Measurements from ENCODE around the gene CAST.
"Not testable (repeated sequence)": the region's sequence is repeated elsewhere in the genome, so short reads cannot be mapped to it uniquely, and the experiment has no call there.

Gene CAST

GRCh38 chr5:96661855-96662724, at the start of gene CAST:
CAST (plus strand) TSS chr5:96662376; CDS start chr5:96662423, 47 bp downstream.
- no peaks in the 10 kb centered on the region for H3K9me3 ChIP-seq (ENCODE audit: low read length)
- H3K4me3 ChIP-seq (ENCODE audit: low read depth in 1 of 2, low read length in 2 of 2), result peak within 1 kb of the TSS; percentile 63 to 92
- H3K36me3 ChIP-seq (ENCODE audit: insufficient read depth, low read length), result no peaks in the 10 kb centered on the region
- H3K4me1 ChIP-seq (ENCODE audit: insufficient read depth, low read length), result peaks cover 35% of the 10 kb centered on the region
- peak within 1 kb of the TSS; percentile 82 for H3K27ac ChIP-seq (ENCODE audit: low read depth, low read length)
- H3K27me3 ChIP-seq (ENCODE audit: control insufficient read depth in 1 of 2, insufficient read depth in 2 of 2, low read length in 2 of 2), result no peaks in the 10 kb centered on the region
- H3K9ac ChIP-seq (ENCODE audit: low read length), result peak within 1 kb of the TSS; percentile 79

DNA sequence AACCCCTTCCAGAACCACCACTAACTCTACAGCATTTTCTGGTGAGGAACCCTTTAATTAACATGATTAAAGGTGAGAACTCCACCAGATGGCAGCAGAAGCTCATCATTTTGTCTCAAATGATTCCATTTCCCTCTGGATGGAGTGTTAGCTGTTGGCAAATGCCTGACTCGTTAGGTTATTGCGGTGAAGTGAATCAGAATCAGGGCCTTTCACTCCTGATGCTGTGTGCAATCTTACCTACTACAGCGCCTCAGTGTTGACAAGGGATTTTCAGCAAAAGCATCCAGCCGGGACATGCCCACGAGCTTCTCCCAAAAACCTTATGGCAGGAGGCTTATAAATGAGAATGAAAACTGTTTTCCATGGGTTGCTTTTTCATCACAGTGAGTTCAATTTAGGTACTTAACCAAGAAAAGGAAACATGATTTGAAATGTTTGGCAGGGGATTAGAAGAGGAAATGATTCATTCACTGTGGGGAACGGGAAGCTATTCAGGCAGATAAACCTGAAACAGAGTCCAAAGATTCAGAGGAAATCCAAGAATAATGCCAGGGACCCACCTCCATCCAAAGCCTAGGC, 48.0 kb upstream of the CAST start:
- Histone ChIP-seq H3K4me3 (ENCODE audit: low read depth in 1 of 2, low read length in 2 of 2) (no peak overlapping the region), H3K27ac (ENCODE audit: low read depth, low read length) (no peak overlapping the region), H3K9ac (ENCODE audit: low read length) (no peak overlapping the region), H3K36me3 (ENCODE audit: insufficient read depth, low read length) (no peaks in the 10 kb centered on the region), H3K4me1 (ENCODE audit: insufficient read depth, low read length) (peaks cover 6% of the 10 kb centered on the region), H3K9me3 (ENCODE audit: low read length) (no peaks in the 10 kb centered on the region), H3K27me3 (ENCODE audit: control insufficient read depth in 1 of 2, insufficient read depth in 2 of 2, low read length in 2 of 2) (no peaks in the 10 kb centered on the region)

DNA sequence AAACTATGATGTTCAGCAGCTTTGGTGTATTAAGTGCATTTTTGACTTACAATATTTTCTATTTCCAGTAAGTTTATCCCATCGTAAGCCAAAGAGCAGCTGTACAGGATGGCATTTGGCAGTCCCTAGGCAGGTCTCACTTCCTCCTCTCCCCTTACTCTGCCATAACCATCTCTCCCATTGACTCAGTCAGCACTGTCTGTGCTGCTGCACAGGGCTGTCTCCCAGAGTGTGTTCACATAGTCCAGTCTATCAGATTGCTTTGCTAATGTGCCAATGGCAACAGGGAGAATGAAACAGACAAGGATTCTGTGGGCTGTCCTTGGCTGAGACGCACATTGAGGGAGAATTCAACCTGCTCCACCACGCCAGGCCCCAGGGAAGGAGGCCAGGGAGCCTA, 47.0 kb upstream of the CAST start:
- Histone ChIP-seq H3K27ac (ENCODE audit: low read depth, low read length) (no peak overlapping the region), H3K9ac (ENCODE audit: low read length) (no peak overlapping the region), H3K4me1 (ENCODE audit: insufficient read depth, low read length) (peaks cover 6% of the 10 kb centered on the region)

DNA sequence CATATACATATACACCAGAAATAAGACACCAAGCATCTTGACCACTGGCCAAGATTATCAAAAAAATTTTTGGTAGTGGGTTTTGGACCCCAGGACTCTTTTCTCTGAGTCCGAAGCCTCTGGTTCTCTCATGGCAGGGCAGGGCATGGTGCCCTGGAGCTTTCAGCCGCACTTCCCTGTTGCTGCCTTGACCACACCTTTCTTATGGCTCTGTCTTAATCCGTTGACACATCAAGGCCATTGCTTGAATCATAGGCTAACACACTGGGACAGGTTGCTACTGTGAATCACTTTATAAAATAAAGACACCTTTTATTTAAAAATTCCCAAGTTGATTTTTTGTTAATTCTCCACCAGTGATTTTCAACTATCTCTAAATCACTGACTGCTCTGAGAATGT, 45.4 kb upstream of the CAST start:
- H3K27me3 ChIP-seq (ENCODE audit: control insufficient read depth in 1 of 2, insufficient read depth in 2 of 2, low read length in 2 of 2), result no peaks in the 10 kb centered on the region
- H3K27ac ChIP-seq (ENCODE audit: low read depth, low read length), result no peak overlapping the region
- no peaks in the 10 kb centered on the region for H3K9me3 ChIP-seq (ENCODE audit: low read length)
- H3K4me1 ChIP-seq (ENCODE audit: insufficient read depth, low read length), result peaks cover 6% of the 10 kb centered on the region
- H3K36me3 ChIP-seq (ENCODE audit: insufficient read depth, low read length), result no peaks in the 10 kb centered on the region
- H3K4me3 ChIP-seq (ENCODE audit: low read depth in 1 of 2, low read length in 2 of 2), result no peak overlapping the region
- no peak overlapping the region for H3K9ac ChIP-seq (ENCODE audit: low read length)

More for the DNA sequence above, 47.0 kb upstream of the CAST start:
- Histone ChIP-seq H3K9me3 (ENCODE audit: low read length) (no peaks in the 10 kb centered on the region), H3K4me3 (ENCODE audit: low read depth in 1 of 2, low read length in 2 of 2) (no peak overlapping the region), H3K27me3 (ENCODE audit: control insufficient read depth in 1 of 2, insufficient read depth in 2 of 2, low read length in 2 of 2) (no peaks in the 10 kb centered on the region), H3K36me3 (ENCODE audit: insufficient read depth, low read length) (no peaks in the 10 kb centered on the region)

DNA sequence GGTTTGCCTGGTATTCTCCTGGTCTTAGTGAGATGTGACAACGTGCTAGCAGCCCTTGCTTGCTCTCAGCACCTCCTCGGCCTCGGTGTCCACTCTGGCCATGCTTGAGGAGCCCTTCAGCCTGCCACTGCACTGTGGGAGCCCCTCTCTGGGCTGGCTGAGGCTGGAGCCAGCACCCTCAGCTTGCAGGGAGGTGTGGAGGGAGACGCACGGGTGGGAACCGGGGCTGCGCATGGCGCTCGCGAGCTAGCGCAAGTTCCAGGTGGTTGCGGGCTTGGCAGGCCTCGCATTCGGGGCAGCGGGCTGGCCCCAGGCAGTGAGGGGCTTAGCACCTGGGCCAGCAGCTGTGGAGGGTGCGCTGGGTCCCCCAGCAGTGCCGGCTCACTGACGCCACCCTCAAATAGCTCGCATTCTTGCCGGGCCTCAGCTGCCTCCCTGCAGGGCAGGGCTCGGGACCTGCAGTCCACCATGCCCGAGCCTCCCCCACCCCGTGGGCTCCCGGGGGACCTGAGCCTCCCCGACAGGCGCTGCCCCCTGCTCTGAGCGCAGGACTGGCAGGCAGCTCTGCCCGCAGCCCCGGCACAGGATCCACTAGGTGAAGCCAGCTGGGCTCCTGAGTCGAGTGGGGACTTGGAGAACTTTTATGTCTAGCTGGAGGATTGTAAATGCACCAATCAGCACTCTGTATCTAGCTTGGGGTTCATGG, 43.7 kb upstream of the CAST start:
- not testable (repeated sequence) for H3K9ac ChIP-seq (ENCODE audit: low read length)

DNA sequence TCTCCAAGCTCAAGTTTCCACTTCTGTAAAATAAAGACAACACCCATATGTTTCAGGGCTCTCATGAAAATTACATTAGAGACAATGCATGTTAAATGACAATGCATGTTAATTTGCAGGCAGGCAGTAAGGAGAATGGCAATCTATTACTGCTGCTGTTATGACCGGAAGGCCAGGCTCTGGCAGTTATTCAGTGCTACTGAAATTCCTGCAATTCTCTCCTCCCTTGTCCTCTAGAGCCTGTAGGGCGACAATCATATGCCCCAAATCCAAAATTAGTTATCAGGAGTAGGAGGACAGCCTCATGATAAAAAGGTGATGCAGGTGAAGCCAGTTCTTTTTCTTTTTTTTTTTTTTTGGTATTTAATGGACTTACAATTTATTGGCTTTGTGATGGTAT, 42.2 kb upstream of the CAST start:
- H3K27ac ChIP-seq (ENCODE audit: low read depth, low read length), result no peak overlapping the region
- H3K9ac ChIP-seq (ENCODE audit: low read length), result no peak overlapping the region
- H3K27me3 ChIP-seq (ENCODE audit: control insufficient read depth in 1 of 2, insufficient read depth in 2 of 2, low read length in 2 of 2), result no peaks in the 10 kb centered on the region
- H3K4me1 ChIP-seq (ENCODE audit: insufficient read depth, low read length), result no peaks in the 10 kb centered on the region
- no peak overlapping the region for H3K4me3 ChIP-seq (ENCODE audit: low read depth in 1 of 2, low read length in 2 of 2)
- no peaks in the 10 kb centered on the region for H3K36me3 ChIP-seq (ENCODE audit: insufficient read depth, low read length)
- H3K9me3 ChIP-seq (ENCODE audit: low read length), result no peaks in the 10 kb centered on the region

More for the DNA sequence above, 43.7 kb upstream of the CAST start:
- not testable (repeated sequence) for H3K4me1 ChIP-seq (ENCODE audit: insufficient read depth, low read length); H3K36me3 ChIP-seq (ENCODE audit: insufficient read depth, low read length); H3K4me3 ChIP-seq (ENCODE audit: low read depth in 1 of 2, low read length in 2 of 2); H3K9me3 ChIP-seq (ENCODE audit: low read length); H3K27ac ChIP-seq (ENCODE audit: low read depth, low read length); H3K27me3 ChIP-seq (ENCODE audit: control insufficient read depth in 1 of 2, insufficient read depth in 2 of 2, low read length in 2 of 2)

DNA sequence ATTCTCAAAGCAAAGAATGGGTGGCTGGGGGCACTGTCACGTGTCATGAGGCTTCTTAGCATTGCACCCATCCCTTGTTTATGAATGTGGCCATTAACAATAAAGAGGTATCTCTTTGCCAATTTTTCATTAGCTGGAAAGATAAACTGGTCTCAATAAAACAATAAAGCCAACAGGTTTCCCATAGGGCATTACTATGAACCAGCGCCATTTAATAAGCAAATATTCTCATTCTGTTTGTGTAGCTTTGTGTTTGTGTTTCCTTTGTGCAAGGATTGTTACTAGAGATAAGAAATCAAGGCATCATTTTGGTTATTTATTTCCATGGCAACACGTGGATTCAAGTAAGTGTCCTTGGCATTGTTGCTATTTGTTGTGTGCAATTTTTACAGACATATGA, 37.6 kb upstream of the CAST start:
- Histone ChIP-seq H3K4me3 (ENCODE audit: low read depth in 1 of 2, low read length in 2 of 2) (no peak overlapping the region), H3K9ac (ENCODE audit: low read length) (no peak overlapping the region), H3K27me3 (ENCODE audit: control insufficient read depth in 1 of 2, insufficient read depth in 2 of 2, low read length in 2 of 2) (no peaks in the 10 kb centered on the region), H3K9me3 (ENCODE audit: low read length) (no peaks in the 10 kb centered on the region), H3K27ac (ENCODE audit: low read depth, low read length) (no peak overlapping the region), H3K4me1 (ENCODE audit: insufficient read depth, low read length) (no peaks in the 10 kb centered on the region), H3K36me3 (ENCODE audit: insufficient read depth, low read length) (no peaks in the 10 kb centered on the region)

DNA sequence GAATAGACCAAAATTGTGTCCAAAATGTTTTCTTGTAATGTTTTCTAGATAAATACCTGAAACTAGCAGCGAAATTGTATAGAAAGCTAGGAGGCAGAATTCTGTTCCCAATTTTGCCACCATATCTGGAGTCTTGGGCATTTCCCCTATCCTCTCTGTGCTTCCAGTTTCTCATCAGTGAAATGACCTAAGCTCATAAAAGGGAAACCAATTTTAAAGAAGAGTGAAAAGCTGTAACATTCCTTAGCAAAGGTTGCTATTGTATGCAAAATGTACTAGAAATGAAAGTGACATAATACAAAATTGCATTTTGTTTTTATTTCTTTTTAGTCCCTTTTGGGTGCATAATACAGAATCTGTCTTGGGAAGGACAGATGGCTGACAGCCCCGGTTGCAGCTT, 36.8 kb upstream of the CAST start:
- no peaks in the 10 kb centered on the region for H3K36me3 ChIP-seq (ENCODE audit: insufficient read depth, low read length)
- H3K9ac ChIP-seq (ENCODE audit: low read length), result no peak overlapping the region
- no peaks in the 10 kb centered on the region for H3K27me3 ChIP-seq (ENCODE audit: control insufficient read depth in 1 of 2, insufficient read depth in 2 of 2, low read length in 2 of 2)
- no peaks in the 10 kb centered on the region for H3K9me3 ChIP-seq (ENCODE audit: low read length)
- H3K4me1 ChIP-seq (ENCODE audit: insufficient read depth, low read length), result no peaks in the 10 kb centered on the region
- H3K27ac ChIP-seq (ENCODE audit: low read depth, low read length), result no peak overlapping the region
- no peak overlapping the region for H3K4me3 ChIP-seq (ENCODE audit: low read depth in 1 of 2, low read length in 2 of 2)

DNA sequence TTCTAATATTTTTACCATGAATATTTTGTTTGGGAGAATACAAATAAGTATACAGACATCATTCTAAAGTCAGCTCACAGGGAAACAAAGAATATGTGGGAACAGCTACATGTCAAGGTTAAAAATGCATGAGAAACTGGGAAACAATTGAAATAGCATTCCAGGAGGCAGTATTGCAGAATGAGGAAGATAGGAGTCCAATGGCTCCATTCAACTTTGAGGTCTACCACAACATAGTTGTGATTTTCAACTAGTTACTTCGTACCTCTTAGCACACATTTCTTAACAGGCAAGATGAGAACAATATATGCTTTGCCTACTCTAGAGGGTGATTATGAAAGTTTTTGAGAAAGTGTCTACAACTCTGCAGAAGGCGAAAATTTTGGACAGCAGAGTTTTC, 35.2 kb upstream of the CAST start:
- Histone ChIP-seq H3K4me3 (ENCODE audit: low read depth in 1 of 2, low read length in 2 of 2) (no peak overlapping the region), H3K4me1 (ENCODE audit: insufficient read depth, low read length) (no peaks in the 10 kb centered on the region), H3K9me3 (ENCODE audit: low read length) (no peaks in the 10 kb centered on the region), H3K36me3 (ENCODE audit: insufficient read depth, low read length) (no peaks in the 10 kb centered on the region), H3K27me3 (ENCODE audit: control insufficient read depth in 1 of 2, insufficient read depth in 2 of 2, low read length in 2 of 2) (no peaks in the 10 kb centered on the region), H3K9ac (ENCODE audit: low read length) (no peak overlapping the region), H3K27ac (ENCODE audit: low read depth, low read length) (no peak overlapping the region)

GRCh38 chr5:96627792-96628398, 34.3 kb upstream of the CAST start:
- Histone ChIP-seq H3K36me3 (ENCODE audit: insufficient read depth, low read length) (no peaks in the 10 kb centered on the region), H3K4me1 (ENCODE audit: insufficient read depth, low read length) (no peaks in the 10 kb centered on the region), H3K27me3 (ENCODE audit: control insufficient read depth in 1 of 2, insufficient read depth in 2 of 2, low read length in 2 of 2) (no peaks in the 10 kb centered on the region), H3K9ac (ENCODE audit: low read length) (no peak overlapping the region), H3K4me3 (ENCODE audit: low read depth in 1 of 2, low read length in 2 of 2) (no peak overlapping the region), H3K27ac (ENCODE audit: low read depth, low read length) (no peak overlapping the region), H3K9me3 (ENCODE audit: low read length) (no peaks in the 10 kb centered on the region)

DNA sequence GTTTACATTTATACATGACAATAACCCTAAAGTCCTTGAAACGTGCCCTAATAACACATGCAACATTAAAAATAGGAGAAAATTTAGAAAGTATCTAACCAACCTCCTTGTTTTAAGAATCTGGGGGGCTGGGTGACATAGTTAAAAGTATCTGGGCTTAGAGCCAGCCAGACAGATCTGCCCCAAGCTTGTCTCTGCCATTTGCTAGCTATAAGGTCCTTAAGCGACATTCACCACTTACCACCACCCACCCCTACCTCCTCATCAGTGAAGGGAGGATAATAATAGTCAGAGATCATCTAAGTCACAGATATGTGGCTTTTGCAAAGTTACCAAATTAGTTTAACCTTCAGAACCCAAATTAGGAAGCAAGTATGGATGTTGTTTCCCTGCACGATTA, 33.8 kb upstream of the CAST start:
- Histone ChIP-seq H3K9me3 (ENCODE audit: low read length) (no peaks in the 10 kb centered on the region), H3K27me3 (ENCODE audit: control insufficient read depth in 1 of 2, insufficient read depth in 2 of 2, low read length in 2 of 2) (no peaks in the 10 kb centered on the region), H3K36me3 (ENCODE audit: insufficient read depth, low read length) (no peaks in the 10 kb centered on the region), H3K4me1 (ENCODE audit: insufficient read depth, low read length) (no peaks in the 10 kb centered on the region), H3K9ac (ENCODE audit: low read length) (no peak overlapping the region), H3K27ac (ENCODE audit: low read depth, low read length) (no peak overlapping the region), H3K4me3 (ENCODE audit: low read depth in 1 of 2, low read length in 2 of 2) (no peak overlapping the region)
